Stimulated activated CD8-positive, alpha-beta memory T cell treated with anti-CD3 and anti-CD28 coated beads, Interleukin-2, amount 100 ng/mL, for 48 hours (primary cell): ENCODE data around the gene LGR6.
"Not testable (repeated sequence)": the region's sequence is repeated elsewhere in the genome, so short reads cannot be mapped to it uniquely, and the experiment has no call there.

ENCODE experiments used
- DNase-seq, 2 donors: peaks; one replicate each; pipeline ENCODE4 v3.0.0-alpha.2; 2020; ENCODE audit warnings: low read depth in 2 of 2

The LGR6 gene

GRCh38 chr1:202240226-202240625 is 46.6 kb downstream of the LGR6 start:
- DNase-seq = not testable (repeated sequence)

DNA sequence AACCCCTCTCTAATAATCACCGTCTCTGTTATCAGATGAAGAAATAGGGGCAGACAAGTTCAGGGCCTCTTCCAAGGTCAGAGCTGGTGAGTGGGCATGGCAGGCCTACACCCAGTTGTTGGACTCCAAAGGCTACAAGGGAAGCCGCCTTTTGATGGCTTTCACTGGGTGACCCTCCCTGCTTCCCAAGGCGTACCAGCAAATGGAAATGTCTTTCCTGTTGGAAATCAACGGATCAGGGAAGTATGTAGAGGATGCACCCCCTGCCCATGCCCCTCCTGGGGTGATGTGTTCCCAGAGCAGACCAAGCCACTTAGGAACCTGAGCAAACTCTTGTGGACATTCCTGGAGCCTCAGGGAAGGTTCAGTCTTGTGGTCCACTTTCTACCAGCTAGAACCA is 47.4 kb downstream of the LGR6 start:
- no peak for DNase-seq

DNA sequence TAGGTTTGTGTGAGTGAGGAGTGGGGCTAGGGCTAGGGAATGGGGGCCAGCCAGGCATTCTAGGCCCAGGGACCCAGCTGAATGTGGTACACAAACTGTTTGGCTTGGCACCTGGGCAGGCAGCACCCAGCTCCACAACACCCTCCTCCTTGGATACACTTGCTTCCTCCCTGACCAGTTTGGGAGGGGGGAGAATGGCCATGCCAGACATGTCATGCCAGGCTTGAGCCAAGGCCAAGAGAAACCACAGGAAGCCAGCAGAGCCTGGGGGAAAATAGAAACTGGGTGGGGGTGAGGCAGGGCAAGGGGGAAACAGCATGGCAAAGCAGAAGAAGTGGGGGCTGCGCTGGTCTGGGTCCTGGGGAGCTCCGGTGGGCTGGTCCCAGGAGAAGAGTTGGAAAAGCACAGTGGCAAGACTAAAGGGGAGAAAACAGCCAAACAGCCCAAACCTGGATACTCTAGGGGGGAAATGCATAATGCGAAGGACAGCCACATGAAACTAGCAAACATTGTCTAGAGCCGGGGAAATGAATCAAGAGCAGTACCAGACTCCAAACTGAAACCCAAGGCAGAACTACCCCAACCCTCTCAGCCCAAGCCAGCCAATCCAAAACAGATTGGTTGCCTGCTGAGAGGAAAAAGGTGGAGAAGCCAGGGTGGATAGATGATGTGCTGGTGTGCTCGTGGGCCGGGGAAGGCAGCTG is 47.9 kb downstream of the LGR6 start:
- no peak for DNase-seq

GRCh38 chr1:202242080-202242419 is 48.5 kb downstream of the LGR6 start:
- no peak for DNase-seq

GRCh38 chr1:202243006-202243405 is 49.4 kb downstream of the LGR6 start:
- DNase-seq = no peak

GRCh38 chr1:202244841-202245261 is 51.3 kb downstream of the LGR6 start:
- DNase-seq = no peak

- DNase-seq = no peak
These were observed 51.8 kb downstream of the LGR6 start for GRCh38 chr1:202245391-202245790.

- no peak for DNase-seq
These were observed 53.5 kb downstream of the LGR6 start for GRCh38 chr1:202247104-202247503.

DNA sequence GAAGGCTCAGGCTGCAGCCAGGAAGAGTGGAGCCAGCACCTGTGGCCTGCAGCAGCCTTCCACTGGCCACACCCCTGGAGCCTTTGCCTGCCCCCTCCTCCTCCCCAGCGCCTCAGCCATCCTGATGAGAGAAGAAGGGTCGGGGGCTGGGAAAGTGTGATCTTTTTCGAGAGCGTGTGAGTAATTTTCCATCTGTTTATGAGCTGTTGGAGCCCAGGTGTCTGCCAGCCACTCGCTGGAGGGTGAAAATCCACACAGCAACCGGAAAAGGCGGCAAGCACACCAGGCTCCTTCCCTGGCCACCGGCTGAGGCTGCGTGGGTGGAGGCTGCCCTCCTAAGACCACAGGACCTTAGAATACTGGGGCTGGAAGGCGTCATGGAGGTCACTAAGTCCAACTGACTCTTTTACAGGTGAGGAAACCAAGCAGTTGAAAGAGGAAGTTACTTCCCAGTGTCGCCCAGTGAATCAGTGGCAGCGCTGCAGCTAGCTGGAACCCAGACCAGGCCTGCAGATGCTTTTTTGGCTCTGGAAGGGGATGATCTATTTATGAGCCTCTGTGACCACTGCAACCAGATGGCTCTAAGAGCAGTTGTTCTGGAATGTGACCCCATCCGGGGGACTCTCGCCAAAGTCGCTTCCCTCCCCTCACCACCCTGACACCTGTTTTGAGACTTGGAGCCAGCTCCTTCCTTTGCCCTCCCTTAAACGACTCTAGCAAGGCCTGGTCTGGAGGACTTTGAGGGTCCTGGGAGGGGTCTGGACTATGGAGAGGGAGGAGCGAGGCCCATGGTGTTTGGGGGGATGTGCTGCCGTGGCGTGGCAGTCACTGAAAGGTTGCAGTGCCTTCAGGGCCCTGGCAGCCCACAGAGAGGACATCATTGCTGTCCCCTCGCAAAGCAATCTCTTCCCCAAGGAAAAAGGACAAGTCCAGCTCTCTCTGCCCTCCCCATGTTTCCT is 54.5 kb downstream of the LGR6 start:
- no peak for DNase-seq

DNA sequence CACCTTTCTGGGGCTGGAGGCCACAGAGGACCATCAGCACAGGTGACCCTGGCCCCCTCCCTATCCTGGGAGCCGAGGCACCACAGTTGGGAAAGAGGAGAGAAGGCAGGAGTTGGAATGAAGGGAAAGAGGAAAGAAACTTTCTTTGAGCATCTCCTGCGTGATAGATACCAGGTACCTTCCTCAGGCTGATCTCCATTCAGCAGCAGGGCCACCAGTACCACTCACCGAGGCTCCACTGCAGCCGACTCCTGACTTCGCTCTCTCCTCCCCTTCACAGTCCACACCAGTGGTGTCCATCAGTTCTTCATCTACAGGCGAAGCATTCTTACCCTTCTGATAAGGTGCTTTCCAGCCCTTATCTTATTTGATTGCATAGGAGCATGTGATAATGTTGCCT is 55.3 kb downstream of the LGR6 start:
- DNase-seq = no peak

DNA sequence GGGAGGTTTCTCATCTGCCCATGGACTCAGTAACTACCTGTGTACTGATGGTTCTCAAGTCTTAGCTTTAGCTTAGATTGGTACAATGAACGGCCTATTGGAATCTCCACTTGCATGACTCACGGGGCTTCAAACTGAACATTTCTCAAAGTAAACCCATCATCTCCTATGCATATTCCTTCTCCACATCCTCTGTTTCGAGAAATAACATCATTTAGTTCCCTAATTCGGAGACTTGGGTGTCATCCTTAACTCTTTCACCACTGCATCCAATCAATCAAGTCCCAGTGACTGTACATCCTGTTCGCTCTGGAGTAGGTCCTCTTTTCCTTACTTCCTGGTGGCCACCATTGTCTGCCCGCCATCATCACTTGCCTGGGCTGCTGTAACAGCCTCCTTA is 55.8 kb downstream of the LGR6 start:
- DNase-seq = no peak

- DNase-seq = no peak
These were observed 56.2 kb downstream of the LGR6 start for GRCh38 chr1:202249846-202250245.

DNA sequence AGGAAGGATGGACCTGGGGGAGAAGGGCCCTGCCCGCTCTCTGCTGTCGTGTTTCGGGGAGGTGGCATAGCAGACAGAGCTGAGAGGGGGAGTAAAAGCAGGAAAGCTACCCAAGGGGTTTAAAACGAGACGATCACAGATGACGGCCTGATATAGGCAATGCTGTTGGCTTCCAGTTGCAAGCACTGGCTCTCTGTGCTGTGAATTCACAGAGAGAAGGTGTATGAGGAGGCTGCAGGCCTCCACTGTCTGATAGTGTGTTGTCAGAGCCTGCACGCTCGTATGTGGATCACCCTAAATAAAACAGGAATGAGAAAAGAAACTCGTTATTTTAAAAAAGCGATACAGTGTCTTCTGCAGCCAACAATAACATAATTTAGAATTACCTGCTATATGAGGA is 57.4 kb downstream of the LGR6 start:
- DNase-seq = no peak

- DNase-seq = no peak
These were observed 58.0 kb downstream of the LGR6 start for GRCh38 chr1:202251424-202252256.

GRCh38 chr1:202252271-202252670 is 58.7 kb downstream of the LGR6 start:
- DNase-seq = no peak

DNA sequence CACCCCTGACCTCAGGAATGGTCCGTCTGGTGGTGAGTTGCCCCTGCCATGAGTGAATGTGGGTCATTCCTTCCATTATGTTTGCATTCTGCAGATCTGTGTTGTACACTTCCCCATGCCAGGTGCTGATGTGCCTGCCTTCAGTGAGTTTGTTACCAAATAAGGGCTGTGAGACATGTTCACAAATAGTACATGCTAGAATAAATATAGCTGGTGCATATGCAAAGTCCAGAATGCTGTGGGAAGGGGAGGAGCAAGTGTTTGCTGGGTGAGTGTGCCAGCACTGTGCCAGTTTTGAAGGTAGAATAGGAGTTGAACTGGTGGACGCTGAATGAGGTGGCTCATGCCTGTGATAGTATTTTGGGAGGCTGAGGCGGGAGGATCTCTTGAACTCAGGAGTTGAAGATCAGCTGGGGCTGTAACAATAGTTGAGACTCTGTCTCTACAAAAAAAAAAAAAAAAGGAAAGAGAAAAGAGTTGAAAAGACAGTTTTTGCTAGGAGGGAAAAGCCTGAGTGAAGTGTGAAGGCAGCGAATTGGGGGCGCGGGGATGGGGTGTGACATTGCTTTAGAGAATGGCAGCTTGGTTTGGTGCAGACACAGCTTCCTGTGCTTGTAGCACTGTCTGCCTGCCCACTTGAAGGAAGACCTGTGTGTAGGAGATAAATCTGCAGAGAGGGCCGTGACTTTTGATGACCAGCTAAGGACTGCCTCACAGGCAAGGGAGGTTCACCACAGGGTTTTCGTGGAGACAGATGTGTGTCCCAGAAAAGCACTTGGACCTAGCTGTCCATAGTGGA is 61.1 kb downstream of the LGR6 start:
- no peak for DNase-seq

GRCh38 chr1:202255343-202255742 is 61.7 kb downstream of the LGR6 start:
- DNase-seq = no peak

DNA sequence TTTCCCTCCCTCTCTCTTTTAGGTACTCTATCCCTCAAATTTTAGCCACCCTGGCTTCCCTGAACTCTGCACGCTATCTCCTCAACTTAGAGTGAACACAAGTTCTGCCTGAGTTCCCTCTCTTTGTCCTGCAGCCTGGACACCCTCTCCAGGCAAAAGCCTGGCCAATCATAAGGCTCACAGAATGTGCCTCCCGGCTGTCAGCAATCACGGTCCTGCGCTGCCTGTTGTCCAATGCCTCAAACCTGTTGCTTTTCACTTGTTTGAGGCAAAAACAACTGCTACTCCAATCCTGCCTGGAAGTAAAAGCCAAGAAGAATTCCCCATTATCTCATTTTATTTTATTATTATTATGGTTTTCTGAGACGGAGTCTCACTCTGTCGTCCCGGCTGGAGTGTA is 66.1 kb downstream of the LGR6 start:
- no peak for DNase-seq

DNA sequence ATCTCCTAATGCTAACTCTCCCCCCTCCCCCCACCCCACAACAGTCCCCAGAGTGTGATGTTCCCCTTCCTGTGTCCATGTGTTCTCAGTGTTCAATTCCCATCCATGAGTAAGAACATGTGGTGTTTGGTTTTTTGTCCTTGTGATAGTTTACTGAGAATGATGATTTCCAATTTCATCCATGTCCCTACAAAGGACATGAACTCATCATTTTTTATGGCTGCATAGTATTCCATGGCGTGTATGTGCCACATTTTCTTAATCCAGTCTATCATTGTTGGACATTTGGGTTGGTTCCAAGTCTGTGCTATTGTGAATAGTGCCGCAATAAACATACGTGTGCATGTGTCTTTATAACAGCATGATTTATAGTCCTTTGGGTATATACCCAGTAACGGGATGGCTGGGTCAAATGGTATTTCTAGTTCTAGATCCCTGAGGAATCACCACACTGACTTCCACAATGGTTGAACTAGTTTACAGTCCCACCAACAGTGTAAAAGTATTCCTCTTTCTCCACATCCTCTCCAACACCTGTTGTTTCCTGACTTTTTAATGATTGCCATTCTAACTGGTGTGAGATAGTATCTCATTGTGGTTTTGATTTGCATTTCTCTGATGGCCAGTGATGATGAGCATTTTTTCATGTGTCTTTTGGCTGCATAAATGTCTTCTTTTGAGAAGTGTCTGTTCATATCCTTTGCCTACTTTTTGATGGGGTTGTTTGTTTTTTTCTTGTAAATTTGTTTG is 67.8 kb downstream of the LGR6 start:
- not testable (repeated sequence) for DNase-seq

- DNase-seq = no peak
These were observed 70.0 kb downstream of the LGR6 start for GRCh38 chr1:202263628-202264027.

DNA sequence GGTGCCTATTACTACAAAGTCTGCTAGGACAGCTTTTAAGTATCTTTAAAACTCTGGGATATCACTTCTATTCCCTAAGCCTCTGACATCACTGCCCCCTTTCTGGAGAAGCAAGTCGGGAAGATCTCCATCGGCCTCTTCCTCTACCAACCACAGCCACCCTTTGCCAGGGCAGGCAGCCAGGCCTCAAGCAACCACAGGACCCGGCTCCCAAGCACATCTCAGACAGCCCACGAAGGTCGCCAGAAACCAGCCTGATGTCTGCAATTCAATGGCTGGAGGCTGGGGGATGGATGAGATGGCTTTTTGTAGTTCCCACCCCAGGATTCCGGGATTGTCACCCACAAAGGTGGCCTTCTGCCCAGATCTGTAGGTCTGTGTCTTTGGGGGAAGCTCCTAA is 70.7 kb downstream of the LGR6 start:
- no peak for DNase-seq
